GM18870 (cell line): Measurements from ENCODE around the gene SLC26A1.
"Not testable (repeated sequence)": the region's sequence is repeated elsewhere in the genome, so short reads cannot be mapped to it uniquely, and the experiment has no call there.

ENCODE experiments used
- ATAC-seq: cut with Tn5 transposase; IDR thresholded peaks from one replicate; pipeline ENCODE4 v1.9.1; 2021; ENCODE audit warnings: moderate library complexity; ENCODE audit not compliant: unreplicated experiment

SLC26A1 gene

DNA sequence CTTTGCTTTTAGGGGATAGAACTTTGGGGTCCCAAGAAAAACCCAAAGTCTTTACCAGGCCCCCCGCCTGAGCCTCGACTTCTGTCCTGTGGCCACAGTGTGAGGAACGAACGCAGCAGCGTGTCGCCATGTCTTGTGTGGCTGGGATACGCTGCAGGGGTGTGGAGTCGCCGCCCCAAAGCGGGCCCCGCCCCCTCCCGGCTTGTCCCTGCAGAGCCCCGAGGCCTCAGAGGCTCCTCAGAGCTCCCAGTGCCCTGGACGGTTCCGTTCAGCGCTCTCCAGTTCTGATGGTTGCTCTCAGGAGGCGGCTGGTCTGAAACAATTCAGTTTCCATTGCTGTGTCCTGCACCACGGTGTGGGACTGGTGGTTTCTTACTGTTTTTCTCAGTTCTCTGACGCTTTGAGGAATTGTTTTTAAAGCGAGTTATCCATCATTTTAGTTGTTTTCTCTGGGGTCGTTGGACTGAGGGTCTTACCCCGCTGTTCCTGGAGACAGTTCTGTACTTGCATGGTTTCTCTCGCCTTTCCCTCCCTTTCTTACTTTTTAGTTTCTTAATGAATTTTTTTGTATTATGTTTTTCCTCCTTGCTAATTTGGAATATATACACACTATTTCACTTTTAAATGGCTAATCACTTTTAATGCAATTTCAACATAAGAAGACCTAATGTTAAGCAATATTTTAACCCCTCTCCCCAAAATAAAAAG, 7.9 kb downstream of the SLC26A1 start:
- ATAC-seq, result no peak

DNA sequence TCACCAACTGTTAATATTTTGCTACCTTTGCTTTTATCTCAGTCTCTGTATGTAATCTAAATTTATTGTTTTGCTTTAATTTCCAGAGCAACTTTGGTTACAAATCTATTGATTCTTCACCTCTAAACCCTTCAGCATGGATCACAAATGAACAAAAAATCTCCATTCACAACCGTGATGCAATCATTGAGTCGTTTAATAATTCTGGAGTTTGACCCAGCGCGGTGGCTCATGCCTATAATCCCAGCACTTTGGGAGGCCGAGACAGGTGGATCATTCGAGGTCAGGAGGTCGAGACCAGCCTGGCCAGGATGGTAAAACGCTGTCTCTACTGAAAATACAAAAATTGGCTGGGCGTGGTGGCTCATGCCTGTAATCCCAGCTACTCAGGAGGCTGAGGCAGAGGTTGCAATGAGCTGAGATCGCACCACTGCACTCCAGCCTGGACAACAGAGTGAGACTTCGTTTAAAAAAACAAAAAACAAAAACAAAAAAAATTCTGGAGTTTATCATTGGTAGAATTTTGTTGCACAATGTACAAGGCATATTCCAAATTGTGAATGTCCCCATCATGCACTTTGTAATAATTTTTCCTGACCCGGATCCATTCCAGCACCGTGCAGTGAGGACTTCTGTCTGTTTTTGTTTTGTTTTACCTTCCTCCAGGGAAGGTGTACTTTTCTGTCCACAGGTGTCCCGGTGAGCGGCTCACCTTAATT, 8.7 kb downstream of the SLC26A1 start:
- ATAC-seq, result no peak

DNA sequence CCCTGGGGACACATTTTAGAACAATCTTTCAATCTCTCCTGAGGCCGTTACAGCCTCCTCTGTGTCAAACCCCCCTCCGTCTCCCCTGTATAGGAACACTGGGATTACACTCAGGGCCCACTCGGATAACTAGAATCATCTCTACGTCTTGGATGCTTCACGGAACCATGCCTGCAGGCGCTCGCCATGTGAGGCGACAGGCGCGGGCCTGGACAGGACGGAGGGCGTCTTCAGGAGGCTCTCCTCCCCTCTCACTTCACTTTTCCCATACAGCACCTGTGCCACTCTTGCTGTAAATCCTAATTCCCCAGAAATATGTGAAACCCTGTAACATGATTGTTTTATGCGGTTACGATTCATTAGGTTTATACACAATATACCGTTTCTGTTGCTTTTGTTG, 10.4 kb downstream of the SLC26A1 start:
- no peak for ATAC-seq

DNA sequence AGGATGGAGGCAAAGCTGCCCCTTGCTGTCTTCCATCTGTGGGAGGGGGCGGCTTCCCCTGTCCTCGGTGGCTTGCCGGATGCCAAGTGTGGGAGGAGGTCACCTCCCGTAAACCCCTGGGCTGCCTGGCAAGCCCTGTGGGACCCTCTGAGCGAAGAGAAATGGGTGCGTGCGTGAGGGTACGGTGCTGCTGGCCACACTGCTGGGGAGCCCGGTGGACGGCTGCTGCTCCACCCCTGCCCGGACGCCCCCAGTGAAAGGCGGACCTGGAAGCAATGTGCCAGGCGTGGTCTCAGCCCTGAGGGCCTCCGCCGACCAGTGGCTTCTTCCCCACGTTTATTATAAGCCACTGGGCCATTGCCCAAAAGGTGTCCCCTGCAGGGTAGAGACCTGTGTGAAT, 10.9 kb downstream of the SLC26A1 start:
- no peak for ATAC-seq

DNA sequence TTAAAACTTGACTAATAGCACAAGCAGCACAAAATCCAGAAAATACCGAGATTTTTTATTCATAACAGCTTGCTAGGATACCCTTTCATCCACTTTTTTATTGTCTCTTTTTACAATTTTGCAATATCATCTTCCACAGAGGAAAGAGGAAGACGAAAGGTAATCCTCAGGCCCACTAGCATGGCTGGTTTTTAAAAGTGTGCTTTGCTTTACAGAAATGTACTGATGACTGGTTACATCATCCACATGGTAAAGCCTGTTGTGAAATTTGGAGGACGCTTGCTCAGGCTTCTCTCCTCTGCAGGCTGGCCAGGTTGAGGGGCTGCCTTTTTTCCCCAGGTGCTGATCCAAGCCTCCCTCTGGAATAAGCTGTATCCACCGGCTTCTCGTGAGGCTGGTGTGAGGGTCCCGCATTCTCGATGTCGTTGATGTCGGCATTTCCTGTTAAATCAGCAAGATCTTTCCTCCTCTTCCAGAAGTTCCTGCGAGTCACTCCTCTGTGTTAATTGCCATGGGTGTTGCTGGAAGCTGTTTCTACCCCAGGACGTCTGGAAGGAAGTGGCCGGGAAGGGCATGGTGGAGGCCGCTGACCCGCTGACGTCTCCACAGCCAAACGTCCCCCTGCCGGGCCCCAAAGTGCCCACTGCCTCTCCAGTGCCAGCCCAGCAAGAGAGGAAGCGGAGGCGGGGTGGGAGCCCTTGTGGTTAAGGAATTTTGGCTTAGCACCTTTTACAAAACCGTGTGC, 14.1 kb downstream of the SLC26A1 start:
- no peak for ATAC-seq

DNA sequence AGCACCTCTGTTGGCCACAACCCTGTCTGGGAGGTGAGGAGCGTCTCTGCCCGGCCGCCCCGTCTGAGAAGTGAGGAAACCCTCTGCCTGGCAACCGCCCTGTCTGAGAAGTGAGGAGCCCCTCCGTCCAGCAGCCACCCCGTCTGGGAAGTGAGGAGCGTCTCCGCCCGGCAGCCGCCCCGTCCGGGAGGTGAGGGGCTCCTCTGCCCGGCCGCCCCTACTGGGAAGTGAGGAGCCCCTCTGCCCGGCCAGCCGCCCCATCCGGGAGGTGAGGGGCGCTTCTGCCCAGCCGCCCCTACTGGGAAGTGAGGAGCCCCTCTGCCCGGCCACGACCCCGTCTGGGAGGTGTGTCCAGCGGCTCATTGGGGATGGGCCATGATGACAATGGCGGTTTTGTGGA, 17.2 kb downstream of the SLC26A1 start:
- ATAC-seq, result not testable (repeated sequence)

DNA sequence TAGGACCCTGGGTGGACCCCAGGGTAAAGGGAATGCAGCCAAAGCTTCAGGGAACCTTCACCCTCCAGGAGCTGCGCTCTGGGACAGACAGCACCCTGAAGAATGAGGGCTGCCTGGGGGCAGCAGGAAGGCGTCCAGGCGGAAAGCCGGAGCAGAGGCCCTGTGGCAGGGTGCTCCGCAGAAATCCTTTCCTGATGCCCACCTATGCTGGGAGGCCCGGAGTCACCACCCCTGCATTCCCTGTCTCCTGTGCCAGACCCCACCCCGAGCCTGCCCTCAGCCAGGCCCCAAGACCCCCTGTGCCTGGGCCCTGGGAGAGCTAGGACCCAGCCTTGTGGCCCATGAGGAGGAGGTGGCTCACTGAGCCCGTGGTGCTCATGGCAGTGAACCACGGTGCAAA, 18.5 kb downstream of the SLC26A1 start:
- ATAC-seq, result no peak

DNA sequence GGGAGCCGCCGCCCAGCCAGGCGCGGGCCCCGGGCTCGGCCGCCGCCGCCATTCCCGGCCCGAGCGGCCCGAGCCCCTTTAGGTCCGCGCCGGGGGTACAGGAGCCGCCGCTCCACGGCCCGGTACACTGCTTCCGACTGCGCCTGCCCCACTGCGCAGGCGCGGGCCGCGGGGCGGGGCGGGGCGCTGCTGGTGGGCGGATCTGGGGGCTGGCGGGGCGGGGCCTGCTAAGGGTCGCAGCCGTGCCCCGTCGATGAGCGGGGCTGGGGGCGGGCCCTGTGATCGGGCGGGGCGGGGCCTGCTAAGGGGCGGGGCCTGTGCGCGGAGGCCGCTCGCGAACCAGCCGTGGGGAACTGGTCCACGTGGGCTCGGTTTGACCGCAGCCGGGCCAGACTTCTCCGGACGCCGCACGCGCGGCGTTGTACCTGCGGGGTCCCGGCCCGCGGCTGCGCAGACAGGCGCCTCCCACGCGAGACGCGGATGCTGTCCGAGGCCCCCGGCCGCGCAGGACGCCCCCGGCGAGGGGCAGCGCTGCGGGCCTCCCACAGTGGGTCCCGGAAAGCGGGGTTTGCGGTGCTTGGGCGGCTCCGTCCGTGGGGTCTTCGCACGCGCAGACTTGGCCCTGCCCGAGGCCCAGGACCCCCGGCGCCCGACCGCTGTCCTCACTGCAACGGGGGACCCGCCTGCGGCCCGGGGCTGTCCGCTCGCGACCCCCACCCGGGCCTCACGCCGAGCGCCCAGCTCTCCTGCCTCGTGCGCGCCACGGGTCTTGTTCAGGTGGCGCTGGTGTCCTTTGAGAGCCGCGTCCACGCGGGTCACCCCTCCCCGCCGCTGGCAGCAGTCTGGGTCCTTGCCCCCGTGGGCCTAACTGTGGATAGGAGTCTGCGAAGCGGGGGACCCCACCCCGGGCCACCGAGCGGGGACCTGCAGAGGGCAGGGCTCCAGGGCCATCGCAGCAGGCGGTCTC, 19.5 kb downstream of the SLC26A1 start, which contains the start of gene DGKQ:
TSS of gene DGKQ (minus strand) at position 139 of the 967 bp plus-strand sequence. CDS start at position 52, 87 bp downstream.
- no peak for ATAC-seq

DNA sequence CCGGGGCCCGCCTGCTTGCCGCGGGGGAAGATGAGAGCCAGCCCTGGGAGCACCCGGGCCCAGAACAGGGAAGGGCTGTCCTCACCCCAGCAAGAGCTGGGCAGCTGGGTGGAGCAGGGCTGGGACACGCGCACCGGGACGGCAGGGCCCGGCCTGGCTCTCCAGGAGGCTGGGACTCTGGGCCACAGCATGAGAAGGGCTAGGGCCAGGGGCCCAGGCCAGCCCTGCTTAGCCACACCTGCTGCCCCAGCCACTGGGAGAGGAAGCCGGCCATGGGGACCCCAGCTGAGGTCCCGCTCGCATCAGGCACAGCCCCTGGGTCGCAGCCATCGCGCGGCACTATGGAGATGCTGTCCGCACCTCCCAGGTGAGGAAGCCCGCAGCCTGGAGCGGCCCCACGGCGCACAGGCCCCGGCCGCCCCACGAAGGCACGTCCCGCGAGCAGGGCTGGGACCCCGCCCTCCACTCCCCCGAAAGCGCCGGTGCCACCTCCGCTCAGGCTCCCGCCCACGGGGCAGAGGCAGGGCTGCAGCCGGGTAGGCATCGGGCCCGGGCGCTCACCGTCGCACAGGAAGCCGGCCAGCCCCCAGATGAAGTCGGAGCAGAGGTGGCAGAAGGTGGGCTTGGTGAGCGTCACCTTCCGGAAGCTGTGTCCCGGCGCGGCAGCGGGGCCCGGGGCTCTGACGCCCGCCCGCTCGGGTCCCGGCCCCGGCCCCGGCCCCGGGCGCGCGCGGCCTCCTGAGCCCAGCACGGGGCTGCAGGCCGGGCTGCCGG, 20.4 kb downstream of the SLC26A1 start:
- ATAC-seq, result no peak

DNA sequence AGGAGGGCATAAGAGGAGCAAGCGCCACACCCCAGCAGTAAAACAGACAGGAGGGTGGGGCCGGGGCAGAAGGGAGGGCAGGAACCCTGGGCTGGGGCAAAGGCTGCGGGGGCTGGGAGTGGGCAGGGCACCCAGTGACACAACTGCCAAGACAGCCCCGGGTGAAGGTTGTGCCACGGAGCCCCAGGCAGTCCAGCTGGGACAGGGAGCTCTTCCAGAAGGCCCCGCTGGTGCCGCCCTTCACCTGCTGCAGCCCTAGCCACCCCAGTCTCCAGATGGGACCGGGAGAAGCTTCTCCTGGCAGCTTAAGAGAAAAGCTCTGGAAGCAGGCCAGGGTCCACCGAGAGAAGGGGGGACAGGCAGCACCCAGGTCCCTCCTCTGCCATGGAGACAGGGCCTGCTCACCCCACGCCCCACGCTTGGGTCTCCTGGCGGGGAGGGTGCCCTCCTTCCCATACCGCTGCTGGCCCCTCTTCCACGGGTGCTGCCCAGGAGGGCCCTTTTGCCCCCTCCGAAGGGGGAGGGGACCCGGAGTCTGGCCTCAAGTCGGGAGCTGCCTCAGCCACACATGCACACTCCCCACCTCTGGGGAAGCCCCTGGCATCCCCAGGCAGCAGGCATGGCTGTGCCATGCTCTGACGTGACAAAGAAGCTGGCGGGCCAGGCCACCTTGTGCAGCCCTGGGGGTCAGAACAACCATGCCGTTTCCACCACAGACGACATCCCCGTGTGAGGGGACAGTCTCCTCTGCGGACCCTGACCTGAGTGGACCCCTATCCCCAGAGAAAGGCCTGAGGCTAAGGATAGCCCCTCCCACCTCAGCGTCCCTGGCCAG, 21.3 kb downstream of the SLC26A1 start:
- ATAC-seq, result no peak

DNA sequence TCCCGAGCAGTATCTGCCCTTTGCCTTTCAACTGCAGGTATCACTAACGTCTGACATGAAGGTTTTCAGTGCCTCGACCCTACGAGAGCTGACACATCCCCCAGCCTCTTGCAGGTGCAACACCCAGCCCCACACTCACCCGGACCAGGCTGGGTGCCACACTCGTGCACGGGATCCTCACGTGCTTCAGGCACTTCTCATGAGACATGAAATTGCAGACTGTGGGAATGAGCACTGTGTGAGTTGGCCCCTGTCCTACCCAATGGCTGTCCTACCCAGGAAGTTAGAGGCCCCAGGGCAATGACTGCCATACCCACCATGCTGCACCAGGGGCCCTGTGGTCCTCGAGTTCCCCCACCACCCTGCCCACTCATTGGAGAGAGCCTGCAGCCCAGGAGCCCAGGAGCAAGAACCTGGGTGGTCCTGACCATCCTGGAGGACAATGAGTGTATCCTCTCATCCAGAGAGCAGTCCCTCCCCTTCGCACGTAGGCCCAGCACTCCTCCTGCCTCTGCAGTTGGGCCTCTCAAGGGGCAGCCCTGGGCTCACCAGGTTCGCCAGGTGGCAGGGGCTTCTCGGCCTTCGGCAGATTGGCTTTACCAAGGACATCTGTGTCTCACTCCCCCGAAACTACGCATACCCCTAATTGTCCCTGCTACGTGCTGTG, 22.2 kb downstream of the SLC26A1 start:
- ATAC-seq, result no peak

DNA sequence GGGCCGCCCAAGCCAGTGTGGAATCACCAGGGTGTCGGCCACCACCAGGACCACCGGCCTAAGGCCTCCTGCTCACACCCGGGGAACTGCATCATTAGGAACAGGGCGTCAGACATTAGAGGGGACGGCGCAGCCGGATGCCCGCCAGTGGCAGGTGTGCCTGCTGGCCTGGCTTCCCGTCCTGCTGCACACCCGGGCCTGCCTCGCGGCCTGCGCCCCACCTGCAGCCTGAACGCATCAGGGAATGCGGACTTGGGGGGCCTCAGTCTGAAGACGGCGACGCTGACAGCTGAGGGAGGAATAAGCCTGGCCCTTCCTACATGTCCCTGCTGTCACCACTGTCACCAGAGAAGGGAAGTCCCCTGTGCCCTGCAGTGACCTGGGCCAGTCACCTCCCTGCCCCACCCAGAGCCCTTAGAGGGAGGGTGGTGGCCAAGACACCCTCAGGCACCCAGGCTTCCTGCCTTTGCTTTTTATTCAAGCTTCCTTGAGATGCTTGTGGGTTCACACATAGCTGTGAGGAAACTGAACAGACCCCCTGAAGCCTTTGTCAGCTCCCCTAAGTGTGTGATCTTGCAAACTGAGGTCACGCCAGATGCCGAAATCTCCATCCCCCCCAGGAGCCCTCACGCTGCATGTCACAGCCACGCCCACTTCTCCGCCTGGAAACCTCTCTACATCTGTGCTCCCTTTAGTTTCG, 23.0 kb downstream of the SLC26A1 start:
- no peak for ATAC-seq

DNA sequence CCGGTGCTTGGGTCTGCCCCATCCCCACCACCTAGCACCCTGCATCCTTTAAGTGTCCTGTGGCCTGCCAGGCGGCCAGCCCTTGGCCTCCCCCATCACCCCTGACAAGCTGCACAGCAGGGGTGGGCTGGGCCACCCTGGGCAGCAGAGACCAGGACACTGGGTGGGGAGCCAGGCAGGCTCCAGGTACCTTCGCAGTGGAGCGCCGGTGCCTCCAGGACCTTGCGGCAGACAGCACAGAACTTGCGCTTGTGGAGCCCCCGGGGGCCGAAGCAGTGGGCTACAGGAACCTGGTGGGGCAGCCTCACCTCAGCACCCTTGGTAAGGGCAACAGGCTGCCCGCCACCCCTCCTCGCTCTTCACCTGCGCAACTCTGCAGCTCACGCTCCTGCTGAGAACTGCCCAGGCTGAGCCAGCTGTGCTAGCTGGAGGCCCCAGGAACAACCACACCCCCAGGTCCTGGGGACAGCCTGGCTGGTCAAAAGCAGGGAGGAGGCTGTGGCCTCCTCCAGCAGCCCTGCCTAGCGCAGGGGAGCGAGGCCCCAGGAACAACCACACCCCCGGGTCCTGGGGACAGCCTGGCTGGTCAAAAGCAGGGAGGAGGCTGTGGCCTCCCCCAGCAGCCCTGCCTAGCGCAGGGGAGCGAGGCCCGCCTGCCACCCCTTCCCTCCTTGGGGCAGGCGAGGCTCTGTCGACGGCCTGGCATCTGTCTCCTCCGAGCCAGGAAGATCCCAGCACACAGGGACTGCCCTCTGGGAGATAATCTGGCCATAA, 24.4 kb downstream of the SLC26A1 start:
- ATAC-seq, result no peak

DNA sequence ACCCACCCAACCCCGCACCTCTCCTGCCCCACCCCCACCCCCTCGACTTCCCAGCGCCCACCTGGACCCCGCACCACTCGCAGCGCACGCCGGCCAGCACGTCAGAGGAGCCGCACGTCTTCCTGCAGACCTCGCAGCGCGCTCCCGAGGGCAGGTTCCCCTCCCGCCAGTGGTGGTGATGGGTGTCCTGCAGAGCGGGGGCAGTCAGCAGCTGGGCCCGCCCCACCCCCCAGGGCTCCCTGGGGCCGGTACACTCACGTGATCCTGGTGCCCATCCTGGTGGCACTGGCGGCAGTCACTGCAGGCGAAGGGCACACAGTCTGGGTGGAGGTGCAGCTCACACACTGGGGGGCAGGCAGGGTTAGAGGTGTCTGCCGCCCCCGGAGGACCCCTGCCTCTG, 25.0 kb downstream of the SLC26A1 start:
- no peak for ATAC-seq

DNA sequence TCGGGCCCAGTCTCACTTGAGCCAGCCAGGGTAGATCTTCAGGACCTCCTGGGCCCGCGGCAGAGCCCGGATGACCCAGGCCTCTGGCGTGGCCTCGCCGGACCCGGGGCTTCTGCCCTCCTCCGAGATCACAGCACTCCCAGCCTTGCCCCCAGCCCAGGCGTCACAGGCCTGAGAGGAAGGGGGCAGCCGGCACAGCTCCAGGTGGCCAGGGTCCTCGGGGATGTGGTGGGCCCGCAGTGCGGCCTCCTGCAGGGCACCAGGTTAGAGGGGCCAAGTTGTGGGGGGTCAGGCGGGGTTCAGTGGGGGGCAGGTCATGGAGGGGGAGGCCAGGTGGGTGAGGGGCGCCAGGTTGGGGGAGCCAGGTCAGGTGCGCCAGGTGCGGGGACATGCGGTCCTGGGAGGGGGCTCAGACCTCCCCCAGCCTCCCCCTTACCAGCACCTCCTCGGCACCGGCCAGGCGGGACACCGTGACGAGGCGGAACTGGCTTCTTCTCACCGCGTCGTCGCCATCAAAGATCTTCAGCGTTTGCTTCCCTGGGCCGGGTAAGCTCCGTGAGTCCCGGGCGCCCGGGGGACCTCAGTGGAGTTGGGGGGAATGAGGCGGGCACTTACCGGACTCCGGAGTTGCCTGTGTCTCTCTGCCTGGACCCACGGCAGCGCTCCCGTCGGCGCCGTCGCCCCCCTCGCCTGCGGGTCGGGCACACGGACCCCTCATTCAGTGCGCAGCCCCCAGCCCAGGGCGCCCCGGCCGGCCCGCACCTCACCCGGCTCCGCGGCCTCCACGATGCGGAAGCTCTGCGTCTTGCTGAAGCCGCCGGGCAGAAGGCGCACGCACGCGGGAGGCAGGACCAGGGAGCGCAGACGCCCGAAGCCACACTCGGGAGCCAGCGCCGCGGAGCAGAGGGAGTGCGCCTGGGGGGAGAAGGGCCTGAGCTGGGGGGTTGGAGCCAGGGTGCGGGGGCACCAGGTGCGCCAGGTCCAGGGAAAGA, 25.8 kb downstream of the SLC26A1 start:
- ATAC-seq, result no peak
